IMR-90 (cell line): ENCODE data around the gene PRSS38. TPM values are rescaled to one million over a fixed set of nuclear protein-coding genes. Genes with fewer than 3 reads are reported as not detected.

Source experiments
- ATAC-seq: fragments of 200-7000 bp; cut with Tn5 transposase; 2 replicates; pipeline ENCODE4 v1.9.1; 2020; ENCODE audit warnings: low read depth, mild to moderate bottlenecking, moderate library complexity
- BruUV-seq: library from RNA; stranded (reverse); fragments of 400-500 nt; replicated peaks from 2 replicates; lab custom pipeline; 2021; lab: Mats Ljungman, UMichigan
- CTCF ChIA-PET: fragments of 300-600 bp; formaldehyde crosslinking; extraction: SDS; loops from one replicate; lab custom pipeline; 2021; ENCODE audit warnings: antibody characterized with exemption; lab: Yijun Ruan, JAX
- POLR2A ChIA-PET: fragments of 300-600 bp; sonication (Branson Sonifier 250); formaldehyde crosslinking; loops from one replicate; lab custom pipeline; 2022; ENCODE audit warnings: antibody characterized with exemption; ENCODE audit not compliant: unreplicated experiment; lab: Charles Lee
- DNase-seq: peaks from one replicate; pipeline ENCODE4 v3.0.0; 2013
- H2AFZ ChIP-seq: replicated peaks from 2 replicates; pipeline ENCODE3; 2013; ENCODE audit warnings: low read length, mild to moderate bottlenecking; ENCODE audit not compliant: poor library complexity
- H2AK5ac ChIP-seq: 2 replicates; pipeline ENCODE4 v1.6.1; 2013; ENCODE audit warnings: low read depth, low read length, inconsistent platforms
- H2AK9ac ChIP-seq: replicated peaks from 2 replicates; pipeline ENCODE3; 2013; ENCODE audit warnings: mild to moderate bottlenecking, low read depth, low read length, moderate library complexity; ENCODE audit not compliant: poor library complexity
- H2BK120ac ChIP-seq: 2 replicates; pipeline ENCODE4 v1.6.1; 2013; ENCODE audit warnings: low read depth, low read length, inconsistent platforms
- H2BK15ac ChIP-seq: 3 replicates; pipeline ENCODE4 v1.6.1; 2013; ENCODE audit warnings: low read depth, low read length, inconsistent platforms
- H2BK20ac ChIP-seq: 2 replicates; pipeline ENCODE4 v1.6.1; 2013; ENCODE audit warnings: low read depth, mild to moderate bottlenecking, inconsistent platforms, low read length, moderate library complexity
- H2BK5ac ChIP-seq: 2 replicates; pipeline ENCODE4 v1.6.1; 2013; ENCODE audit warnings: mild to moderate bottlenecking, low read depth, low read length, inconsistent platforms; ENCODE audit not compliant: poor library complexity, severe bottlenecking
- H3K14ac ChIP-seq: replicated peaks from 2 replicates; pipeline ENCODE4 v1.6.1; 2013; ENCODE audit warnings: low read depth, low read length, inconsistent platforms
- H3K18ac ChIP-seq: 2 replicates; pipeline ENCODE4 v1.6.1; 2013; ENCODE audit warnings: low read depth, low read length, control low read depth
- H3K23ac ChIP-seq: 2 replicates; pipeline ENCODE4 v1.6.1; 2013; ENCODE audit warnings: low read depth, low read length, inconsistent platforms
- H3K27ac ChIP-seq: 2 replicates; pipeline ENCODE4 v1.5.1; 2013; ENCODE audit warnings: mild to moderate bottlenecking, control low read depth, low read length; ENCODE audit not compliant: insufficient read depth
- H3K27me3 ChIP-seq: 2 replicates; pipeline ENCODE4 v1.6.1; 2013; ENCODE audit warnings: low read length; ENCODE audit not compliant: control insufficient read depth, insufficient read depth
- H3K36me3 ChIP-seq: 2 replicates; pipeline ENCODE4 v1.6.1; 2013; ENCODE audit warnings: low read length, mixed read lengths; ENCODE audit not compliant: control insufficient read depth, insufficient read depth
- H3K4ac ChIP-seq: 2 replicates; pipeline ENCODE4 v1.6.1; 2013; ENCODE audit warnings: low read depth, low read length, inconsistent platforms
- H3K4me1 ChIP-seq: 2 replicates; pipeline ENCODE4 v1.6.1; 2013; ENCODE audit warnings: low read length, mixed read lengths; ENCODE audit not compliant: control insufficient read depth, insufficient read depth
- H3K4me2 ChIP-seq: 2 replicates; pipeline ENCODE4 v1.6.1; 2013; ENCODE audit warnings: low read depth, mild to moderate bottlenecking, control low read depth, low read length, moderate library complexity
- H3K4me3 ChIP-seq: 2 replicates; pipeline ENCODE4 v1.5.1; 2013; ENCODE audit warnings: low read depth, mild to moderate bottlenecking, control low read depth, low read length, moderate library complexity; ENCODE audit not compliant: insufficient read depth
- H3K56ac ChIP-seq: 2 replicates; pipeline ENCODE4 v1.6.1; 2013; ENCODE audit warnings: low read length, inconsistent platforms; ENCODE audit not compliant: insufficient read depth; ENCODE audit errors: extremely low read depth
- H3K79me1 ChIP-seq, 2 experiments: 2 replicates each; pipeline ENCODE4 v1.6.1; 2013; ENCODE audit warnings: low read length in 2 of 2, inconsistent platforms in 1 of 2, low read depth in 1 of 2
- H3K9ac ChIP-seq: 2 replicates; pipeline ENCODE4 v1.6.1; 2013; ENCODE audit warnings: low read depth, low read length, control low read depth
- H3K9me1 ChIP-seq: 2 replicates; pipeline ENCODE4 v1.6.1; 2013; ENCODE audit warnings: low read length, inconsistent platforms; ENCODE audit not compliant: insufficient read depth
- H3K9me3 ChIP-seq: 2 replicates; pipeline ENCODE4 v1.6.1; 2013; ENCODE audit warnings: low read length; ENCODE audit not compliant: control insufficient read depth, insufficient read depth
- H4K20me1 ChIP-seq: 2 replicates; pipeline ENCODE4 v1.6.1; 2013; ENCODE audit warnings: low read length, inconsistent platforms; ENCODE audit not compliant: insufficient read depth
- H4K5ac ChIP-seq: 2 replicates; pipeline ENCODE4 v1.6.1; 2013; ENCODE audit warnings: mild to moderate bottlenecking, low read depth, low read length, control low read depth
- H4K8ac ChIP-seq, 2 experiments: 2 replicates each; pipeline ENCODE4 v1.6.1; 2013; ENCODE audit warnings: low read depth in 2 of 2, low read length in 2 of 2, control low read depth in 1 of 2, inconsistent platforms in 1 of 2
- H4K91ac ChIP-seq: 2 replicates; pipeline ENCODE4 v1.6.1; 2013; ENCODE audit warnings: low read depth, low read length, inconsistent platforms; ENCODE audit not compliant: insufficient read depth
- BHLHE40 ChIP-seq: fragments of 150-350 bp; IDR thresholded peaks from 2 replicates; pipeline ENCODE4 v1.6.1; 2016; ENCODE audit warnings: mild to moderate bottlenecking, low read depth, low read length
- CEBPB ChIP-seq: IDR thresholded peaks from 2 replicates; pipeline ENCODE4 v1.6.1; 2012; ENCODE audit warnings: low read depth, low read length, improper control_type of control experiment
- CHD1 ChIP-seq: IDR thresholded peaks from 2 replicates; pipeline ENCODE4 v1.6.1; 2012; ENCODE audit warnings: low read depth, low read length, improper control_type of control experiment
- ELK1 ChIP-seq: fragments of 150-350 bp; IDR thresholded peaks from 2 replicates; pipeline ENCODE4 v1.6.1; 2016; ENCODE audit warnings: low read depth, mild to moderate bottlenecking, low read length, moderate library complexity, borderline replicate concordance
- MAFK ChIP-seq: IDR thresholded peaks from 2 replicates; pipeline ENCODE4 v1.6.1; 2012; ENCODE audit warnings: low read depth, low read length, improper control_type of control experiment
- NFE2L2 ChIP-seq: fragments of 150-350 bp; IDR thresholded peaks from 2 replicates; pipeline ENCODE4 v1.6.1; 2016; ENCODE audit warnings: low read depth, mild to moderate bottlenecking, low read length
- POLR2A ChIP-seq: IDR thresholded peaks from 2 replicates; pipeline ENCODE4 v1.6.1; 2012; ENCODE audit warnings: mild to moderate bottlenecking, low read depth, low read length
- RCOR1 ChIP-seq: IDR thresholded peaks from 2 replicates; pipeline ENCODE4 v1.6.1; 2012; ENCODE audit warnings: mild to moderate bottlenecking, low read length, improper control_type of control experiment; ENCODE audit not compliant: insufficient replicate concordance
- RFX5 ChIP-seq: IDR thresholded peaks from 2 replicates; pipeline ENCODE4 v1.8.0; 2012; ENCODE audit warnings: low read depth, mild to moderate bottlenecking, low read length, moderate library complexity
- SMC3 ChIP-seq: fragments of 150-350 bp; IDR thresholded peaks from 2 replicates; pipeline ENCODE4 v1.6.1; 2016; ENCODE audit warnings: low read depth, mild to moderate bottlenecking, antibody characterized with exemption, low read length, moderate library complexity
- WGBS, 2 experiments: methylation state at CpG; one replicate each; pipeline versions ENCODE4 v1.1.5 to v1.1.7; 2013; ENCODE audit warnings: missing lambda C conversion rate in 2 of 2; ENCODE audit not compliant: insufficient read length in 1 of 2; ENCODE audit errors: extremely low coverage in 2 of 2; 5-methylcytosine and 5-hydroxymethylcytosine counted together
- dilution Hi-C: fragments of 300-500 bp; cut with HindIII; formaldehyde crosslinking; loops from one replicate; pipeline ENCODE4 v1.14.3; 2018; ENCODE audit warnings: low sequenced_read_pairs; ENCODE audit not compliant: unreplicated experiment
- in situ Hi-C: fragments of 300-500 bp; cut with MboI; formaldehyde crosslinking; loops from 3 replicates; pipeline ENCODE4 v1.14.3; 2019; ENCODE audit warnings: low sequenced_read_pairs, inconsistent platforms, mixed read lengths
- intact Hi-C: fragments of 100-400 bp; cut with micrococcal nuclease; formaldehyde crosslinking; loops from 2 replicates; pipeline ENCODE4 v1.10.0; 2022
- polyA plus RNA-seq, 3 experiments: library from polyadenylated mRNA; depleted of rRNA; stranded (reverse); fragments of >200 nt; gene quantifications; 2 replicates each; pipeline ENCODE4 v1.2.3, GENCODE V29; 2012; ENCODE audit warnings: low replicate concordance in 1 of 3
- total RNA-seq: library from RNA; depleted of rRNA; stranded (reverse); fragments of >200 nt; gene quantifications from 2 replicates; pipeline ENCODE4 v1.2.3, GENCODE V29; 2012

The PRSS38 gene
- total and polyA plus RNA-seq, 2 of the 4 experiments (the other 2 are of a cell fraction), result not detected

GRCh38 chr1:227813962-227814361 is 1.5 kb upstream of the PRSS38 start:
- in situ Hi-C loops, result no loop called here
- no peak overlapping the region for H2BK120ac ChIP-seq
- 100% methylated on average over 1 of the region's 2 CpGs; no CpG with 5 or more reads in 1 of the 2 experiments for WGBS, 2 experiments
- H2BK20ac ChIP-seq, result no peak overlapping the region
- H3K14ac ChIP-seq, result no peak overlapping the region
- no peak overlapping the region for H3K9ac ChIP-seq
- H3K4ac ChIP-seq, result no peak overlapping the region
- no peak overlapping the region for H3K4me3 ChIP-seq
- peaks cover 8% of the 10 kb centered on the region; the same call in 1 of the 2 replicates for H3K9me3 ChIP-seq
- no peak overlapping the region for H2BK15ac ChIP-seq
- H2BK5ac ChIP-seq, result no peak overlapping the region
- H4K91ac ChIP-seq, result no peak overlapping the region
- dilution Hi-C loops, result no loop called here
- H3K79me1 ChIP-seq, result no peaks in the 10 kb centered on the region
- H4K20me1 ChIP-seq, result no peaks in the 10 kb centered on the region
- H3K9me1 ChIP-seq, result no peaks in the 10 kb centered on the region
- ChIA-PET POLR2A (no interaction called here), CTCF (no interaction called here)
- no peaks in the 10 kb centered on the region; the same call in 1 of the 2 replicates for H3K27me3 ChIP-seq
- H2AFZ ChIP-seq, result no peak overlapping the region
- no peak for ATAC-seq
- no peak overlapping the region for H3K4me2 ChIP-seq
- no peaks in the 10 kb centered on the region for H3K4me1 ChIP-seq
- no peak overlapping the region for H3K27ac ChIP-seq
- no TSS peak for BruUV-seq
- no peak overlapping the region for H4K5ac ChIP-seq
- no peaks in the 10 kb centered on the region for H3K36me3 ChIP-seq
- intact Hi-C loops, result no loop called here
- no peak overlapping the region for H3K56ac ChIP-seq
- TF ChIP-seq POLR2A, result no peak
- TF ChIP-seq RCOR1, result no peak
- no peak for TF ChIP-seq ELK1
- no peak for TF ChIP-seq MAFK
- no peak for TF ChIP-seq CEBPB
- TF ChIP-seq SMC3, result no peak
- TF ChIP-seq RFX5, result no peak
- no peak for TF ChIP-seq NFE2L2
- TF ChIP-seq BHLHE40, result no peak
- TF ChIP-seq CHD1, result no peak
- H4K8ac ChIP-seq, result no peak overlapping the region
- H2AK5ac ChIP-seq, result no peak overlapping the region
- no peak overlapping the region for H3K23ac ChIP-seq
- H2AK9ac ChIP-seq, result no peak overlapping the region
- DNase-seq, result no peak
- H3K18ac ChIP-seq, result no peak overlapping the region
